Adipocyte (in vitro differentiated cells): ENCODE data around the gene P4HA2.

ENCODE experiments used
- DNase-seq: peaks from one replicate; pipeline ENCODE4 v3.0.0-alpha.2; 2015; ENCODE audit warnings: low read depth
- H3K27me3 ChIP-seq: replicated peaks from 2 replicates; pipeline ENCODE4 v1.7.0; 2013; ENCODE audit warnings: mild to moderate bottlenecking, low read length, moderate library complexity; ENCODE audit not compliant: control insufficient read depth, insufficient read depth
- H3K36me3 ChIP-seq: 2 replicates; pipeline ENCODE4 v1.7.0; 2013; ENCODE audit warnings: low read length, mild to moderate bottlenecking, moderate library complexity; ENCODE audit not compliant: control insufficient read depth, insufficient read depth, severe bottlenecking
- H3K4me1 ChIP-seq: 2 replicates; pipeline ENCODE4 v1.7.0; 2013; ENCODE audit warnings: mild to moderate bottlenecking, low read length, moderate library complexity; ENCODE audit not compliant: control insufficient read depth, insufficient read depth
- H3K4me3 ChIP-seq: 2 replicates; pipeline ENCODE4 v1.7.0; 2013; ENCODE audit warnings: mild to moderate bottlenecking, low read length, moderate library complexity
- H3K9ac ChIP-seq: 2 replicates; pipeline ENCODE4 v1.7.0; 2013; ENCODE audit warnings: mild to moderate bottlenecking, low read length, moderate library complexity
- H3K9me3 ChIP-seq: 2 replicates; pipeline ENCODE4 v1.7.0; 2013; ENCODE audit warnings: mild to moderate bottlenecking, low read length, moderate library complexity; ENCODE audit not compliant: control insufficient read depth

The P4HA2 gene

GRCh38 chr5:132227235-132227484, 493 bp downstream of the P4HA2 start:
- DNase-seq, result no peak
- H3K9me3 ChIP-seq, result no peaks in the 10 kb centered on the region
- H3K27me3 ChIP-seq, result peaks cover 6% of the 10 kb centered on the region
- no peaks in the 10 kb centered on the region for H3K36me3 ChIP-seq
- H3K4me3 ChIP-seq, result peak overlapping the region; percentile 79
- peaks cover 39% of the 10 kb centered on the region for H3K4me1 ChIP-seq
- peak overlapping the region; percentile 76 for H3K9ac ChIP-seq

GRCh38 chr5:132226516-132227234, 978 bp downstream of the P4HA2 start:
- no peaks in the 10 kb centered on the region for H3K36me3 ChIP-seq
- DNase-seq, result peak; percentile 55
- H3K9me3 ChIP-seq, result no peaks in the 10 kb centered on the region
- peaks cover under 1% of the 10 kb centered on the region for H3K27me3 ChIP-seq
- H3K4me3 ChIP-seq, result peak overlapping the region; percentile 79
- peak overlapping the region; percentile 76 for H3K9ac ChIP-seq
- peaks cover 43% of the 10 kb centered on the region for H3K4me1 ChIP-seq

GRCh38 chr5:132225165-132226032, 2.3 kb downstream of the P4HA2 start:
- peak overlapping the region; percentile 1 for H3K4me3 ChIP-seq
- DNase-seq, result peak; percentile 89

GRCh38 chr5:132224716-132225115, 2.9 kb downstream of the P4HA2 start:
- no peaks in the 10 kb centered on the region for H3K36me3 ChIP-seq
- H3K27me3 ChIP-seq, result no peaks in the 10 kb centered on the region
- peaks cover 46% of the 10 kb centered on the region for H3K4me1 ChIP-seq
- peak overlapping the region; percentile 6 for H3K4me3 ChIP-seq
- no peaks in the 10 kb centered on the region for H3K9me3 ChIP-seq
- DNase-seq, result peak; percentile 69
- peak overlapping the region; percentile 35 for H3K9ac ChIP-seq

More at GRCh38 chr5:132225165-132226032, 2.3 kb downstream of the P4HA2 start:
- Histone ChIP-seq H3K27me3 (no peaks in the 10 kb centered on the region), H3K9ac (peak overlapping the region; percentile 39), H3K4me1 (peaks cover 46% of the 10 kb centered on the region), H3K9me3 (no peaks in the 10 kb centered on the region), H3K36me3 (no peaks in the 10 kb centered on the region)

GRCh38 chr5:132223861-132224260, 3.8 kb downstream of the P4HA2 start:
- H3K9me3 ChIP-seq, result no peaks in the 10 kb centered on the region
- H3K4me1 ChIP-seq, result peaks cover 46% of the 10 kb centered on the region
- DNase-seq, result no peak
- H3K27me3 ChIP-seq, result no peaks in the 10 kb centered on the region
- no peak overlapping the region for H3K9ac ChIP-seq
- H3K36me3 ChIP-seq, result no peaks in the 10 kb centered on the region
- H3K4me3 ChIP-seq, result no peak overlapping the region

- H3K36me3 ChIP-seq, result peaks cover under 1% of the 10 kb centered on the region
- no peak for DNase-seq
- H3K4me1 ChIP-seq, result peaks cover 46% of the 10 kb centered on the region
- no peak overlapping the region for H3K9ac ChIP-seq
- no peaks in the 10 kb centered on the region for H3K9me3 ChIP-seq
- H3K27me3 ChIP-seq, result no peaks in the 10 kb centered on the region
- no peak overlapping the region for H3K4me3 ChIP-seq
These were observed 5.0 kb downstream of the P4HA2 start for GRCh38 chr5:132222649-132223038.

GRCh38 chr5:132221781-132222648, 5.6 kb downstream of the P4HA2 start:
- H3K9ac ChIP-seq, result peak overlapping the region; percentile 14
- no peak overlapping the region for H3K4me3 ChIP-seq
- no peaks in the 10 kb centered on the region for H3K27me3 ChIP-seq
- H3K4me1 ChIP-seq, result peaks cover 45% of the 10 kb centered on the region
- H3K36me3 ChIP-seq, result peaks cover 7% of the 10 kb centered on the region
- H3K9me3 ChIP-seq, result no peaks in the 10 kb centered on the region
- peak; percentile 74 for DNase-seq

- Histone ChIP-seq H3K36me3 (peaks cover 11% of the 10 kb centered on the region), H3K9ac (no peak overlapping the region)
- DNase-seq, result peak; percentile 49
These were observed 7.2 kb downstream of the P4HA2 start for GRCh38 chr5:132220491-132220890.

GRCh38 chr5:132219981-132220380, 7.7 kb downstream of the P4HA2 start:
- peaks cover 11% of the 10 kb centered on the region for H3K36me3 ChIP-seq
- H3K9me3 ChIP-seq, result no peaks in the 10 kb centered on the region
- H3K9ac ChIP-seq, result no peak overlapping the region

More at GRCh38 chr5:132220491-132220890, 7.2 kb downstream of the P4HA2 start:
- Histone ChIP-seq H3K4me3 (no peak overlapping the region), H3K9me3 (no peaks in the 10 kb centered on the region), H3K27me3 (no peaks in the 10 kb centered on the region), H3K4me1 (peaks cover 34% of the 10 kb centered on the region)

GRCh38 chr5:132219289-132219970, 8.2 kb downstream of the P4HA2 start:
- no peak for DNase-seq
- Histone ChIP-seq H3K27me3 (no peaks in the 10 kb centered on the region), H3K9me3 (no peaks in the 10 kb centered on the region), H3K4me3 (no peak overlapping the region), H3K36me3 (peaks cover 11% of the 10 kb centered on the region), H3K4me1 (peaks cover 32% of the 10 kb centered on the region), H3K9ac (no peak overlapping the region)

More at GRCh38 chr5:132219981-132220380, 7.7 kb downstream of the P4HA2 start:
- Histone ChIP-seq H3K4me1 (peaks cover 32% of the 10 kb centered on the region), H3K27me3 (no peaks in the 10 kb centered on the region), H3K4me3 (no peak overlapping the region)
- DNase-seq, result no peak
